GM19467 (cell line): Measurements from ENCODE around the gene TMEM11.

Experiments used
- ATAC-seq: cut with Tn5 transposase; IDR thresholded peaks from one replicate; pipeline ENCODE4 v1.9.1; 2021; ENCODE audit warnings: mild to moderate bottlenecking, moderate library complexity; ENCODE audit not compliant: unreplicated experiment

Gene TMEM11, protein sequence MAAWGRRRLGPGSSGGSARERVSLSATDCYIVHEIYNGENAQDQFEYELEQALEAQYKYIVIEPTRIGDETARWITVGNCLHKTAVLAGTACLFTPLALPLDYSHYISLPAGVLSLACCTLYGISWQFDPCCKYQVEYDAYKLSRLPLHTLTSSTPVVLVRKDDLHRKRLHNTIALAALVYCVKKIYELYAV

DNA sequence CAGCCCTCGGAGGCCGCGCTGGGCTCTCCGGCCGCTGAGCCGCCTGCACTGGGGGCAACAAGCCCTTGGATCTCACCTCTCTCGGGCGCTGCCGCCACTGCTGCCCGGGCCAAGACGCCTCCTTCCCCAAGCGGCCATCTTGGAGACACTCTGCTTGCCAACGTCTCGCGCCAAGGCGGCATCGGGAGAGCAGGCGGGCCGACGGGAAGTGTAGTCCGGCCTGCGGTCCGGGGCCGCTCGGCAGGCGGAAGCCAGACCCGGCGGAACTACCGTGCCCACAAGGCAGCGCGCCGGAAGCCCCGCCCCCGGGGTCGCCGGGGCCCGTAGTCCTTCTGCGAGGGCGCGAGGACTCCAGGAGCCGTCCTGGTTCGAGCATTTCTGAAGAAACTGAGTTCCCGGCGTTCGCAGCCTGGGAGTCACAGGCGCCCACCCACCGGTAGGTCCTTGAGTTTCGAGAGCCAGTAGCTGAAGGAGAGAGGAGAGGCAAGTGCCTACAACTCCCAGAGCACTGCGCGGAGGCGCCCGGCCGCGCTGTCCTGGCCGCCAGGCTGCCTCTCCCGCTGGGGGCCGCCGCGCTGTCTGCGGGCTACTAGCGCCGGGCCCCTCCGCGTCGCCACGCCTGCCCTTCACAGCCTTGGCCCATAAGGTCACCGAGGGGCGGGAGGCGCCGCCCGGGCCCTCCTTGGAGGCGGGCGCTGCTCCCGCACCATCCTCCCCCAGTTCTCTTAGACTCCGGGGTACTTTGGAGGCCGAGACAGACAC lies at the start of gene TMEM11:
TMEM11 (minus strand) TSS at position 147 of the 762 bp plus-strand sequence; CDS start at position 138, 9 bp downstream.
- ATAC-seq = peak; percentile 89

DNA sequence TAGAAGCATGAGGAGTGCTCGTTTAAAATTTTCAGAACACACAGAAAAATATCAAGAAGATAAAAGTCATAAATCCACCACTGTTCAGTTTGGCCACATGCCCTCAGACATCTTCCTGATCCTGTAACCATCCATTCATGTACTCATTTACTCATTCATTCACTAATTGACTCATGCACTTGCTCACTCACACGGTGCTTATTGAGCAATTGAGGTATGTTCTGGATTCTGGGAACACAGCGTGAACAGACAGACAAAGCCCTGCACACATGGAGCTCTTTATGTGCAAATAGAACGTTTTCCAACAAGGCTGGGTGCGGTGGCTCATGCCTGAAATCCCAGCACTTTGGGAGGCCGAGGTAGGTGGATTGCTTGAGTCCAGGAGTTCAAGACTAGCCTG lies 49.4 kb upstream of the TMEM11 start:
- no peak for ATAC-seq

DNA sequence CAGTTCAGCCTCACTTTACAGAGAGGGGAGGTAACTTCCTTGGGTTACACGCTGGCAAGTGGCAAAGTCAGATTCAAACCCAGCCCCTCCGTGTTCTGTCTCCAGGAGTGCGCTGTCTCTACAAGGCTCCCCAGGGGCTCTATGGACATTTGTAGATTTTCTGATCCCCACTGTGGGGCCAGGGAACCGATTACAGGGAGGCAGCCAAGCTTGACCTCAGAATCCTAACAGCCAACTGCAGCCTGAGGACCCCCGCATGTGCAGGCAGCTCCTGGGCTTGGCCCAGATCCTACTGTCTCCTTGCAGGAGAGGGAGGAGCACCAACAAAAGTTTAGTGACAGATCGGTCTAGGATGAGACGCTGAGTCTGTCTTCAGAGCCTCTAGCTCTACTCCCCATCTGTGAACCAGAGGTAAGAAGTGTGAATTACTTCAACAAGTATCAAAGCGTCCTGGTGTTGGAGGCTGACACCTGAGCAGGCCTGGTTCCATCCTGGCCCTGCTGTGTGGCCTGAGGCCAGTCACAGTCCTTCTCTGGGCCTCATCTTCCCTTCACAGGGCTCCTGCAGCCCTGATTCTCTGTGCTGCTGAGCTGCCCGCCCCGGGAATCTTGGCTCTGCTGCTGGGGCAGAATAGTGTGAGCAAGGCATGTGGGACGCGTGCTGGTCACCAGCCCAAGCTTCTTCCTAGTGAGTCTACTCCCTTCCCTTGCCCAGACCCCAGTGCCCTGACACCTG lies 48.5 kb upstream of the TMEM11 start:
- no peak for ATAC-seq

DNA sequence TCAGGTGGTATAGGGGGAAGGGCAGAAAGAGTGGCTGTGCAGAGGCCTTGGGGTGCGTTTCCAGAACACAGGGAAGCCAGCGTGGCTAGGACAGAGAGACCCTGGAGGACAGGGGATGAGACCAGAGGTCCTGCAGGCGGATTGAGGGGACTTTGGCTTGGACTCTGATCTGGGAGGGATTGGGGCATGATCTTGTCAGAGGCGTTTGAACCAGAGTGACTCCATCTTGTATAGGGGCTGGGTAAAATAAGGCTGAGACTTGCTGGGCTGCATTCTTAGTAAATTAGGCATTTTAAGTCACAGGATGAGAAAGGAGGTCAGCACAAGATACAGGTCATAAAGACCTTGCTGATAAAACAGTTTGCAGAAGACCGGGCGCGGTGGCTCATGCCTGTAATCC lies 44.6 kb upstream of the TMEM11 start:
- ATAC-seq = no peak

DNA sequence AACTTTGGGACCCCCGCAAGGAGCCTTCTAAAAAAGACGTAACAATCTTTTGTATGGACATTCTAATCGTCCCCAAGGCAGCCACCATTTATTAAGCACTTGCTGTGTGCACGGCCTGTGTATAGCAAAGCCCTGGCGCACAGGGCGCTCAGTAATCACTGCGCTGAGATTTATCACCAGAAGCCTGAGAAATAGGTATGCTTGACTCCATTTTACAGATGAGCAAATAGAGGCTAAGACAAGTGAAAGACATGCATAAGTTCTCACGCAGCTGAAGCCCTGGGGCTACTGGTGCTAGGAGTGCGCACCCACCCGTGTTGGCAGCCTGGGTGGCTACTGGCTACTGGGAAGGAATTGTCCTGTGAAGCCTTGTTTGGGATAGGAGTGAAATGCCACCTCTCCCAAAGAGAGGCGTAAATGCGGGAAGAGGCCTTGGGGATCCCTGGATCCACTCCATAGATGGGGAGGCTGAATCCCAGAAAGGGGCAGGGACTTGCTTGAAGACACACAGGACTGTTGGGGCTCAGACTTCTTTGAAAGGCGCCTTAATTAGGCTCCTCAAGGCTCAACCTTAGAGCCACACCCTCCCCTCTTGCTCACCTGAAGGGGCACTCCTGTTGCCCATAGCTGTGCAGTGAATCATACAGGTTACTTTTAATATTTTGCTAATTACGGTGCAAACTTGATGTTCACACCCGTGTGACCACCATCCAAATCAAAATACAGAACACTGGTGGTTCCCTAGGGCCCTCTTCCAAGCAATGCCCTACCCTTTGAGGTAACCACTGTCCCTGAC lies 39.9 kb upstream of the TMEM11 start:
- peak; percentile 7 for ATAC-seq

DNA sequence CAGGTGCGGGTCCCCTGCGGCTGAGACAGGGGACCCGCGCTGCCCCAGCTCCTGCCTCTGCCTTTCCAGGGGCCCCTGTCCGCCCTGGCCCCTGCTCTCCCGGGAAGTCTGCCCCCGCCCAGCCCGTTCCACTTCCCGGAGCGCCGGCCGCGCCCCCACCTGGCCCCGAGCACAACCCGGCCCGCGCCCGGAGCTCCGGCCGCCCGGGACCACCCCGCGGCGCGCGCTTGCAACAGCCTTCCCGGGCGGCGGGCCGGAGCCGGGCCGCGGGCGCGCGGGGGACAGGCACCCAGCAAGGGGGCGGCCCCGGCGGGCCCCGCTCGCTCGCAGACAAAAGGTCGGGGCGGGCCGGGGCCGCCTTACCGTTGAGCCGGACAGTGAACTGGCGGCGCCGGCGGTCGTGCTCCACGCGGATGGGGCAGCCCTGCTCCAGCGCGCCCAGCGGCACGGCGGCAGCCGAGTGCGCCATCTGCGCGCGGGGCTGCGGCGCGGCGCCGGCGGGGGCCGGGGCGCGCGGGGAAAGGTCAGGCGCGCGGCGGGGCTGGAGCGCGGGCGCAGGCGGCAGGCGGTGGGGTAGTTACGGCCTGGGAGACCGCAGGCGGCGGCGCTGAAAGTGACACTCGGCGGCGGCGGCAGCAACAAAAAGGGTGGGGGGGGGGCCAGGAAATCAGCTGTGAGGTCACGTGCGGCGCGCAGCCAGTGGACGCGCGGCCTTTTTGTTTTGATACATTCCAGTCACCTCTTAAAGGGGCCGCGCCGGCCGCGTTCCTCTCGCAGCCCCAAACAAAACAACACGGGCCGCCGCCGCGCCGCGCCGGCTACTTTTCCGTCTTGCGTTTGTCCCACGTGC lies 39.1 kb upstream of the TMEM11 start, which contains the start of gene NATD1:
NATD1 (minus strand) TSS at position 615 of the 850 bp plus-strand sequence; CDS start at position 469, 146 bp downstream.
- ATAC-seq = peak; percentile 81

DNA sequence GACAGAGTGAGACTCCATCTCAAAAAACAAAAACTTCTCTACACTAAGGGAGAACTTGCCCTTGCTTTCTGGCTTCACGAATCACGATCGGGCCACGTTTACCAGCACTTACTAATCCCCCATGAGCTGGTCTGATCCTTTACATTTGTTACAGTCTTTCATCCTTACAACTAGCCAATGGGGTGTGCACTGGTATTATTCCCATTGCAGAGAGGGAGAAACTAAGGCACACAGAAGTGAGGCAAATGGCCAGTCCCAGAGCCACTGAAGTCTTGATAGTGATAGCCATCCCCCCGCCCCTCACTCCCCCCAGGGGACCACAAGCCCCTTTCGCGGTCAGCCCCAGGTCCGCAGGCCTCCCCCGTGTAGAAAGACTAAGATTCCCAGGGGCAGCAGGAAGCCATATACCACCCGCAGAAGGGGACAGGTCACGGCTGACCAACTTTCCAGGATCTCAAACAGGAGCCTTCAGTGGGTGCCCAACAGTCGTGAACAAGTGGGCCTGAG lies 38.4 kb upstream of the TMEM11 start:
- no peak for ATAC-seq

DNA sequence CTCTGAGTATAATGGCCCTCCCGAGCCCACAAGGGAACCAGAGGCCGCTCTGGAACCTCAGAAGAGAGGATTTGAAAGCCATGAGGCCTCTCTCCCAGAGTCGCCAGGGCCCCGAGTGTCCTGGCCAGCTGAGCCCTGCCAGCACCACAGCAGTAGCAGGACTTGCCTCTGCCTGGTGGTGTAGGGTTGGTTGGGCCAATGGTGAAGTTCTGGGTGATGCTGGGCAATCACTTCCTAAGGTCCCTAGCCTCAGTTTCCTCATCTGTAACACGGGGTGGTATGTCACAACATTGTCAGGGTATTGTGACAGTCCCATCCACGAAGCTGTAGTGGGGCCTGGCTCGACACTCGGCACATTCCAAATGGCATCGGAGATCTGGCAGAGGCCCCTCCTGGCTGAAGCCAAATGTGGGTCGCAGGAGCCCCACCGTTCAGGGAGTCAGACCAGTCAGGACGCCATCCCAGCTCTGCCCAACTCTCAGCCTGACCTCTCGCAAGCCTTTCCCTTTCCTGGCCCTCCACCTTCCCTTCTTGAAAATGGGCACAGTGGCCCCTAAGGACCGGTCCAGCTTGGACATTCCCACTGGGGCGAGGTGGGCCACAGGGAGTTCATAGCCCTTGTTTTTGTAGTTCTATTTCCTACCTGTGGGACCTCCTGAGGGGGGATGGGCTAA lies 37.5 kb upstream of the TMEM11 start:
- ATAC-seq = no peak

DNA sequence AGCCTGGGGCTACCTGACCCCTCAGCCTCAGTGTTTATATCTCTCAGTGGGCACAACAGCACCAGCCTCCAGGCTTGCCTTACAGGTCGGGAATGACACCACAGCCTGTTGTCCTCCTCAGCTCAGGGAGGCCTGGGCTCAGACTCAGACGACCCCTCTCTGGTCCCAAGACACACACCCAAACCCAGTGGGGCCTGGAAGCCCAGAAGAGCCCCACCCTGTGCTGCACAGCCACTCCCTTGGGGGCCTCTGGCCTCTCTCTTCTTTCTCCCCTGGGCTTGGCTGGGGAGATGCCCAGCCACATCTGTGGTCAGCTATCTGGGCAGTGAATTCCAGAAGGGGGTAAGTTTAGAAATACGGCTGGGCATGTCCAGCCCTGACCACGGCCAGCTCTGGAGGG lies 36.9 kb upstream of the TMEM11 start:
- no peak for ATAC-seq

DNA sequence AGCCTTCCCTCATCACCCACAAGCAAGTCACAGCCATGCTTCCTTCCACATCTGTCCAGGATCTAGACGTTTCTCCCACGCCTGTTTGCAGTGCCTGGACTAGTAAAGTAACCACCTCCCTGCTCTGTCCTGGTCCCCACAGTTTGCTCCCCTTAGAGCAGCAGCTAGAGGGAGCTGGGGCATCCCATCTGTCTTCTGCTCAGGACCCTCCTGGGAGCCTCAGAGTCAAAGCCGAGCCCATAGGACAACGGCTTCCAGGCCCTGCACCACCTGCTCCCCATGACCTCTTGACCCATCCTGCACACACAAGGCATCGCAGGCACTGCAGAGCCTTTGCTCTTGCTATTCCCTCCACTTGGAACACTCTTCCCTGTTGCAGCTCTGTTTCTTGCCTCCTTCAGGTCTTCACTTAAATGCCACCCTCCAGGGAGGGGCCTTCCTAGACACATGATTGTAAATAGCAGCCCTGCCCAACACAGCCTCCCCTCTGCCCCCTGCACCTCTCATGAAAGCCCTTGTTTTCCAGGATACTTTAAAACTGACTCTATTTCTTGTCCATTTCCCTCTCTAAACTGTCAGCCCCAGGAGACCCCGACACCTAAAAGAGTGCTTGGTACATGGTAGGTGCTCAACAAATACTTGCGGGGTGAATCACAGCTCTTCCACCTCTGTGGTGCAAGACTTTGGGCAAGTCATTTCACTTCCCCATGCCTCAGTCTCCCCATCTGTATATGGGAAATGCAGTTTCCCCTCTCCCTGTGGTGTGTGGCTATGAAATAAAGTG lies 36.2 kb upstream of the TMEM11 start:
- no peak for ATAC-seq

DNA sequence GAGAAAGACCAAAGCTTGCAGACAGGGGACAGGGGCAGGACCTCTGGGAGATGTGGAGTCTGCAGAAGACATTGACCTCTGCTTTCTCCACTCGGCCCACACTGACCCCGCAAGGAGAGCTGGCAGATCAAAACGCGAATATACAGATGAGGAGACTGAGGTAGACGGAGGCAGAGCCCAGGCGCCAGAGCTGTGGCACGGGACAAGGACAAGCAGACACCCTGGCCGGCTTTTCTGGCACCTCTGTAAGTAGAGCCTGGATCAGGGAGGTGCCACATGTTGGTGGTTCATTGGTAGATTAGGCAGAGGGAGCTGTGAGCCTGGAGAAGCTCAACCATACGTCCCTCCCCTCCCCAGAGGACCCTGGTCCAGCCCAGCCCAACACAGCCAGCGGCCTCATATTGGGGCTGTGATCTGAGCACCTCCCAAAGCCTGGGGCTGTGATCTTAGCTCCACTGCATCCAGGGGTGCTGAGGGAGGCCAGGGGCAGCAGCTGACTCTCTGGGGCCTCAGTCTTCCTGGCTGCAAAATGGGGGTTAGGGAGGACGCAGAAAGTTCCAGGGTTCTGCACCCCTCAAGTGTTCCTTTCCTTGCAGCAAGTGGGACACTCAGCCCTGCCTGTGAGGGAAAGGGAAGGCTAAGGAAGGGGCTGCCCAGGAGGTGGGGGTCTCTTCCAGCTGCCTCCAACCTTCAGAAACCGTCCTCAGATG lies 35.3 kb upstream of the TMEM11 start:
- ATAC-seq = no peak

DNA sequence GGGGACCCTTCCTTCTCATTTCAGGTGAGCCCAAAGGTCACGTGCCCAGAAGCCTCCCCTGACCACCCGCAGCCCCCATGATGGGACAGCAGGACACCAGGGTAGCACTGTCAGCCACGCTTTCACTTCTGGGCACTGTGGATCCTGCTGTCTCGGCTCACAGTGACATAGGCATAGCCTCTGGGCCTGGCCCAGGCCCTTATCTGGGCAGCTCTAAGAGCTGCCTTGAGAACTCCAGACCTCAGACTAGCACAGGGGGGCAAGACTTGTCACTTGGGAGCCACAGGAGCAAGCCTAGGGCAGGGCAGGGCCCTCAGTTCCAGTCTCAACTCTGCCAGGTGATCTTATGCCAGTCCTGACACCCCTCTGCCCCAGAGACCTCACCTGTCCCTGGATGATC lies 34.5 kb upstream of the TMEM11 start:
- no peak for ATAC-seq

DNA sequence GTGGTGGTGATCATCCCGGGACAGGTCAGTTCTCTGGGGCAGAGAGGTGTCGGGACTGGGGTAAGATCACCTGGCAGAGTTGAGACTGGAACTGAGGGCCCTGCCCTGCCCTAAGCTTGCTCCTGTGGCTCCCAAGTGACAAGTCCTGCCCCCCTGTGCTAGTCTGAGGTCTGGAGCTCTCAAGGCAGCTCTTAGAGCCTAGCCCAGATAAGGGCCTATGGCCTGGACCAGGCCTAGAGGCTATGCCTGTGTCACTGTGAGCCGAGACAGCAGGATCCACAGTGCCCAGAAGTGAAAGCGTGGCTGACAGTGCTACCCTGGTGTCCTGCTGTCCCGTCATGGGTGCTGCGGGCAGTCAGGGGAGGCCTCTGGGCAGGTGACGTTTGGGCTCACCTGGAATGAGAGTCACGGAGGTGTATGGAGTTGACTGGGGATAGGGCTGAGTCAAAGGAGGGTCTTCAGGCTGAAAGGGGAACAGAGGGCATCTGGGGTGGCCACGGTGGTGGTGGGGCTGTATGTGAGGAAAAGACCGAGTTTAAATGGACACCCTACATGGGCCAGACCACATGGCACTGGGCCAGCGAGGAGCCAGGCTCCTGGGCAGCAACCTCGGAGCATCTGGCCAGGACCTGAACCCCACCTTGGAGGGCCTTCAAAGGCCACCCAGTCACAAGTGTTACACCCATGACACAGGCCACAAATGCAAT lies 33.7 kb upstream of the TMEM11 start:
- no peak for ATAC-seq

DNA sequence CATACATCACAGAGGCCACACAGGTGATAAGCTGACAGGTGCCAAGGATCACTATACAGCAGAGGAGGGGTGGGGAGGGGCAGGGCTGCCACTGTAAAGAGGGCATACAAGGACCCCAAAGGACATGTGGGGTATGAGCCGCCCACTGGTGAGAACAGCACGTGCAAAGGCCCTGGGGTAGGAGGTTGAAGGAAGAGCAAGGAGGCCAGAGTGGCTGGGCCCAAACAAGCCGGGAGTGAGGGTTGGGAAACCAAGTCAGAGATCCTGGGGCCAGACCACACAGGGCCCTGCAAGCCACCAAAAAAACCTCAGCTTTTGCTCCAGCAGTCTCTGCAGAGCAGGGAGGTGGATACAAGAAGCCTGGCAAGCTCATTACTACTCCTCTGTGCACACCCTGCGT lies 32.7 kb upstream of the TMEM11 start:
- ATAC-seq = no peak

DNA sequence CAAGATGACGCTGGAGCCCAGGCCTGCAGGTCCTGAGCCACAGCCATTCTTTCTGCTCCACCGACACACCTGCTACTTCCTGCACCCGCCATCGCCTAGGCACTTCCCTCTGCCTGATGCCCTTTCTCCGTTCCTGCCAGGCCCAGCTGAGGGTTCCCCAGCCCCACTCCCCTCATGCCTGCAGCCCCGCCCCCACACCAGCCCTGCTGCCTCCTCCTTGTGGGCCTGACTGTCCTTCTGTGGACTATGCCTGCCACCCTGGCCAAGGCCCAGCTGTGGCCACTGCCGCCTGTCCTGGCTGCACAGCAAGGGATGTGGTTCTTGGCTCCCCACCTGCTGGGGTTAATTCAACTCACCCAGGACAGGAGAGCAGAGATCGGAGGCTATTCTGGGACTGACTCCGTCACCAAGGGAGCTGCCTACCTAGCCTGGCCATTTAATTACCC lies 31.7 kb upstream of the TMEM11 start:
- no peak for ATAC-seq

DNA sequence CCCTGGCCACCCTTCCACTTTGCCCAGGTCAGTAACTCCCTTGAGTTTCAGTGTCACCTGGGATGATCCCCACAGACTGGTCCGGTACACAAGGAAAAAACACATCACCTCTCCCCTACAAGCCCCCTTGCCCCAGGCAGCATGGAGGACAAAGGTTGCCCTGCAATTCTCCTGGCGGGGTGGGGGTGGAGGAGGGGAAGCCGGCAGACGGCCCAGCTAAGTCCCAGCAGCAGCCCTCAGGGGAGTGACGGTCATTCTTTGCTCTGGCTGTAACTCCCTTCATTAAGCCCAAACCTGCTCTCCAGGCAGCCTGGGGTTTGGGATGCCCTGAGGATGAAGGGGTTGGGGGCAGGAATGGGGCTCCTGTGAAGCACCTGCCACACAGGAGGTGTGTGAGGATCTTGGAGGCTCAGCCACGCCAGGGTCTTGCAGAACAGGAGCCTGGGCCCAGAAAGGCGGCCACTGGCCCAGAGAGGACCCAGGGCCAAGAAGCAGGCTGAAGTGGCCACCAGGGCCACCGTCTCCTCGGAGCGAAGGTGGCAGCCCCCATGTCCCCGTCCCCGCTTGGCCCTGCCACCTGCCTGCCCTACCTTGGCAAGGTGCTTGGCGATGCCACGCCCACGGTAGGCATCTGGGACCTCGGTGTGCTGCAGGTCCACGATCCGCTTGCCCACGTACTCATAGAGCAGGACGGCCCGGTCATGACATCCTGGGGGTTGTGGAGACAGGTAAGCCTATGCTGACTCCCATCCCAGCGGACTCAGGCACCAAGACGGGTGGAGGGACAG lies 29.7 kb upstream of the TMEM11 start:
- ATAC-seq = no peak
